Mesenchymal stem cell (in vitro differentiated cells and primary cell): ENCODE data around the gene PELI3.

Experiments used
- DNase-seq: peaks from one replicate; pipeline ENCODE4 v3.0.0-alpha.2; 2013
- H2AFZ ChIP-seq: one replicate; pipeline ENCODE4 v1.6.1; 2013; ENCODE audit warnings: low read depth, mild to moderate bottlenecking, control low read depth, inconsistent platforms, low read length, moderate library complexity
- H2AK5ac ChIP-seq: 2 replicates; pipeline ENCODE4 v1.6.1; 2013; ENCODE audit warnings: low read length, moderate library complexity, mild to moderate bottlenecking, inconsistent platforms; ENCODE audit not compliant: severe bottlenecking
- H2BK120ac ChIP-seq: one replicate; pipeline ENCODE4 v1.6.1; 2013; ENCODE audit warnings: low read depth, mild to moderate bottlenecking, inconsistent platforms, low read length, moderate library complexity
- H2BK12ac ChIP-seq, 2 experiments: one replicate each; pipeline ENCODE4 v1.6.1; 2013; ENCODE audit warnings: inconsistent platforms in 2 of 2, low read length in 2 of 2, mild to moderate bottlenecking in 2 of 2, moderate library complexity in 2 of 2, control low read depth in 1 of 2
- H2BK15ac ChIP-seq: one replicate; pipeline ENCODE4 v1.6.1; 2013; ENCODE audit warnings: mild to moderate bottlenecking, low read depth, inconsistent platforms; ENCODE audit not compliant: poor library complexity, severe bottlenecking
- H2BK5ac ChIP-seq: 2 replicates; pipeline ENCODE4 v1.6.1; 2013; ENCODE audit warnings: low read depth, mild to moderate bottlenecking, low read length, control low read depth, inconsistent platforms; ENCODE audit not compliant: poor library complexity, severe bottlenecking
- H3K14ac ChIP-seq, 2 experiments: one replicate each; pipeline ENCODE4 v1.6.1; 2013; ENCODE audit warnings: inconsistent platforms in 2 of 2, low read length in 2 of 2, control low read depth in 1 of 2, mild to moderate bottlenecking in 1 of 2, moderate library complexity in 1 of 2
- H3K18ac ChIP-seq, 2 experiments: one replicate each; pipeline ENCODE4 v1.6.1; 2013; ENCODE audit warnings: inconsistent platforms in 2 of 2, low read length in 2 of 2, control low read depth in 1 of 2, low read depth in 1 of 2, mild to moderate bottlenecking in 1 of 2
- H3K23ac ChIP-seq, 2 experiments: one replicate each; pipeline ENCODE4 v1.6.1; 2013; ENCODE audit warnings: inconsistent platforms in 2 of 2, low read length in 2 of 2, mild to moderate bottlenecking in 2 of 2, moderate library complexity in 2 of 2, control low read depth in 1 of 2
- H3K27ac ChIP-seq: 2 replicates; pipeline ENCODE4 v1.5.1; 2013; ENCODE audit warnings: mild to moderate bottlenecking, moderate library complexity, low read length, control low read depth, inconsistent platforms; ENCODE audit not compliant: poor library complexity, severe bottlenecking
- H3K27me3 ChIP-seq, 2 experiments: 2 replicates each; pipeline versions ENCODE4 v1.6.1 to v1.7.0; 2013; ENCODE audit warnings: low read length in 2 of 2, mild to moderate bottlenecking in 2 of 2, moderate library complexity in 2 of 2, control low read depth in 1 of 2, inconsistent platforms in 1 of 2; ENCODE audit not compliant: control insufficient read depth in 1 of 2, insufficient read depth in 1 of 2
- H3K36me3 ChIP-seq, 2 experiments: 2 replicates each; pipeline versions ENCODE4 v1.6.1 to v1.7.0; 2013; ENCODE audit warnings: low read length in 2 of 2, control low read depth in 1 of 2, inconsistent platforms in 1 of 2, low read depth in 1 of 2, mild to moderate bottlenecking in 1 of 2; ENCODE audit not compliant: insufficient read depth in 2 of 2, control insufficient read depth in 1 of 2
- H3K4ac ChIP-seq, 2 experiments: one replicate each; pipeline ENCODE4 v1.6.1; 2013; ENCODE audit warnings: inconsistent platforms in 2 of 2, low read length in 2 of 2, mild to moderate bottlenecking in 2 of 2, moderate library complexity in 2 of 2, control low read depth in 1 of 2, low read depth in 1 of 2
- H3K4me1 ChIP-seq: 2 replicates; pipeline ENCODE4 v1.6.1; 2013; ENCODE audit warnings: low read depth, low read length, control low read depth; ENCODE audit not compliant: control insufficient read depth, insufficient read depth
- H3K4me2 ChIP-seq: 2 replicates; pipeline ENCODE4 v1.6.1; 2013; ENCODE audit warnings: low read length, mild to moderate bottlenecking, inconsistent platforms; ENCODE audit not compliant: poor library complexity, severe bottlenecking
- H3K4me3 ChIP-seq, 2 experiments: 2 replicates each; pipeline versions ENCODE4 v1.5.1 to v1.7.0; 2013; ENCODE audit warnings: low read length in 2 of 2, mild to moderate bottlenecking in 2 of 2, control low read depth in 1 of 2, low read depth in 1 of 2; ENCODE audit not compliant: insufficient read depth in 1 of 2
- H3K79me1 ChIP-seq: replicated peaks from 2 replicates; pipeline ENCODE4 v1.6.1; 2013; ENCODE audit warnings: mild to moderate bottlenecking, control low read depth, low read length, inconsistent platforms; ENCODE audit not compliant: poor library complexity, severe bottlenecking
- H3K9ac ChIP-seq: 2 replicates; pipeline ENCODE4 v1.7.0; 2013; ENCODE audit warnings: mild to moderate bottlenecking, low read length, moderate library complexity
- H3K9me3 ChIP-seq: 2 replicates; pipeline ENCODE4 v1.7.0; 2013; ENCODE audit warnings: mild to moderate bottlenecking, low read length; ENCODE audit not compliant: control insufficient read depth
- H4K8ac ChIP-seq: one replicate; pipeline ENCODE4 v1.6.1; 2013; ENCODE audit warnings: inconsistent platforms, mild to moderate bottlenecking, low read length, moderate library complexity
- H4K91ac ChIP-seq: one replicate; pipeline ENCODE4 v1.6.1; 2013; ENCODE audit warnings: mild to moderate bottlenecking, low read length, inconsistent platforms
- WGBS: methylation state at CpG from one replicate; pipeline ENCODE4 v1.1.7; 2013; ENCODE audit warnings: mixed read lengths; 5-methylcytosine and 5-hydroxymethylcytosine counted together

Gene PELI3

GRCh38 chr11:66497206-66497605 is 30.5 kb downstream of the PELI3 start:
- Histone ChIP-seq H3K27ac (no peak overlapping the region), H4K91ac (no peak overlapping the region), H3K18ac (no peak overlapping the region), H3K4me1 (peaks cover 6% of the 10 kb centered on the region), H2AK5ac (no peak overlapping the region), H4K8ac (no peak overlapping the region), H3K79me1 (peaks cover 3% of the 10 kb centered on the region), H2BK120ac (no peak overlapping the region), H3K23ac (no peak overlapping the region), H2AFZ (no peak overlapping the region), H2BK15ac (no peak overlapping the region), H3K4me3 (no peak overlapping the region), H2BK12ac (no peak overlapping the region), H2BK5ac (no peak overlapping the region), H3K9me3 (no peaks in the 10 kb centered on the region), H3K14ac (no peak overlapping the region), H3K9ac (no peak overlapping the region), H3K4me2 (no peak overlapping the region), H3K36me3 (peaks cover 55 to 67% of the 10 kb centered on the region in 2 experiments), H3K4ac (no peak overlapping the region), H3K27me3 (no peaks in the 10 kb centered on the region)
- no peak for DNase-seq
- WGBS: 99% methylated on average over 16 of the region's 16 CpGs

GRCh38 chr11:66498506-66498905 is 31.8 kb downstream of the PELI3 start:
- H3K9me3 ChIP-seq: no peaks in the 10 kb centered on the region
- H3K4me1 ChIP-seq: no peaks in the 10 kb centered on the region

GRCh38 chr11:66505276-66505816 is 38.6 kb downstream of the PELI3 start:
- Histone ChIP-seq H3K9ac (no peak overlapping the region), H3K4me1 (no peaks in the 10 kb centered on the region), H3K23ac (no peak overlapping the region), H2BK120ac (no peak overlapping the region), H2AFZ (no peak overlapping the region), H3K4me3 (no peak overlapping the region), H3K79me1 (no peaks in the 10 kb centered on the region), H2AK5ac (no peak overlapping the region), H3K9me3 (no peaks in the 10 kb centered on the region), H3K4me2 (no peak overlapping the region), H2BK15ac (no peak overlapping the region), H3K14ac (no peak overlapping the region), H4K91ac (no peak overlapping the region), H2BK5ac (no peak overlapping the region), H3K36me3 (peaks cover 32 to 40% of the 10 kb centered on the region in 2 experiments), H3K27me3 (no peaks in the 10 kb centered on the region), H3K4ac (no peak overlapping the region), H3K18ac (no peak overlapping the region), H3K27ac (no peak overlapping the region), H2BK12ac (no peak overlapping the region), H4K8ac (no peak overlapping the region)
- 97% methylated on average over 1 of the region's 1 CpG for WGBS
- DNase-seq: no peak

More at GRCh38 chr11:66498506-66498905, 31.8 kb downstream of the PELI3 start:
- Histone ChIP-seq H3K36me3 (peaks cover 46 to 54% of the 10 kb centered on the region in 2 experiments), H4K91ac (no peak overlapping the region), H3K23ac (no peak overlapping the region), H3K18ac (no peak overlapping the region), H3K27me3 (no peaks in the 10 kb centered on the region), H3K27ac (no peak overlapping the region), H2BK15ac (no peak overlapping the region), H3K14ac (no peak overlapping the region), H4K8ac (no peak overlapping the region), H2AFZ (no peak overlapping the region), H2BK12ac (no peak overlapping the region), H3K4me3 (no peak overlapping the region), H2BK5ac (no peak overlapping the region), H2AK5ac (no peak overlapping the region), H3K4ac (no peak overlapping the region), H2BK120ac (no peak overlapping the region), H3K9ac (no peak overlapping the region), H3K4me2 (no peak overlapping the region), H3K79me1 (peaks cover 3% of the 10 kb centered on the region)
- WGBS: 97% methylated on average over 3 of the region's 5 CpGs
- DNase-seq: no peak

GRCh38 chr11:66509131-66509561 is 42.4 kb downstream of the PELI3 start:
- Histone ChIP-seq H3K9ac (no peak overlapping the region), H3K4me3 (no peak overlapping the region), H3K4me1 (peaks cover 2% of the 10 kb centered on the region), H3K36me3 (peaks cover 38 to 42% of the 10 kb centered on the region in 2 experiments), H3K4me2 (no peak overlapping the region), H3K23ac (no peak overlapping the region), H3K18ac (no peak overlapping the region), H3K14ac (no peak overlapping the region), H3K27me3 (no peaks in the 10 kb centered on the region), H2BK5ac (no peak overlapping the region), H2BK120ac (no peak overlapping the region), H3K79me1 (peaks cover 15% of the 10 kb centered on the region), H2AK5ac (no peak overlapping the region), H4K91ac (no peak overlapping the region), H3K9me3 (no peaks in the 10 kb centered on the region), H2BK15ac (no peak overlapping the region), H2AFZ (no peak overlapping the region), H3K27ac (no peak overlapping the region), H4K8ac (no peak overlapping the region), H2BK12ac (no peak overlapping the region), H3K4ac (no peak overlapping the region)
- 86% methylated on average over 6 of the region's 7 CpGs for WGBS
- no peak for DNase-seq
